Measurements from ENCODE around the gene SMAD2.

GRCh38 chr18:47838396-47838795 is 92.1 kb downstream of the SMAD2 start:
- TF ChIP-seq, protein P1, sequence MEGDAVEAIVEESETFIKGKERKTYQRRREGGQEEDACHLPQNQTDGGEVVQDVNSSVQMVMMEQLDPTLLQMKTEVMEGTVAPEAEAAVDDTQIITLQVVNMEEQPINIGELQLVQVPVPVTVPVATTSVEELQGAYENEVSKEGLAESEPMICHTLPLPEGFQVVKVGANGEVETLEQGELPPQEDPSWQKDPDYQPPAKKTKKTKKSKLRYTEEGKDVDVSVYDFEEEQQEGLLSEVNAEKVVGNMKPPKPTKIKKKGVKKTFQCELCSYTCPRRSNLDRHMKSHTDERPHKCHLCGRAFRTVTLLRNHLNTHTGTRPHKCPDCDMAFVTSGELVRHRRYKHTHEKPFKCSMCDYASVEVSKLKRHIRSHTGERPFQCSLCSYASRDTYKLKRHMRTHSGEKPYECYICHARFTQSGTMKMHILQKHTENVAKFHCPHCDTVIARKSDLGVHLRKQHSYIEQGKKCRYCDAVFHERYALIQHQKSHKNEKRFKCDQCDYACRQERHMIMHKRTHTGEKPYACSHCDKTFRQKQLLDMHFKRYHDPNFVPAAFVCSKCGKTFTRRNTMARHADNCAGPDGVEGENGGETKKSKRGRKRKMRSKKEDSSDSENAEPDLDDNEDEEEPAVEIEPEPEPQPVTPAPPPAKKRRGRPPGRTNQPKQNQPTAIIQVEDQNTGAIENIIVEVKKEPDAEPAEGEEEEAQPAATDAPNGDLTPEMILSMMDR (IDR thresholded peaks at IDR 0.05; ENCODE audit: low read length): no peak
- TF ChIP-seq EZH2 (optimal IDR thresholded peaks at IDR 0.05; ENCODE audit: low read depth, low read length): no peak
